HG02884 (cell line): Measurements from ENCODE around the gene TLR6.
A peak's percentile ranks its signal among the peaks of the same experiment; 100 is the strongest.
"Not testable (repeated sequence)": the region's sequence is repeated elsewhere in the genome, so short reads cannot be mapped to it uniquely, and the experiment has no call there.

Source experiments
- ATAC-seq: cut with Tn5 transposase; IDR thresholded peaks from one replicate; pipeline ENCODE4 v1.9.1; 2021; ENCODE audit warnings: mild to moderate bottlenecking, moderate library complexity; ENCODE audit not compliant: unreplicated experiment

Gene TLR6

GRCh38 chr4:38791010-38791409 lies 65.6 kb downstream of the TLR6 start:
- no peak for ATAC-seq

GRCh38 chr4:38788317-38788716 lies 68.3 kb downstream of the TLR6 start:
- no peak for ATAC-seq

- ATAC-seq, result no peak
Observed at GRCh38 chr4:38787693-38788092, 68.9 kb downstream of the TLR6 start.

- peak; percentile 68 for ATAC-seq
Observed at GRCh38 chr4:38785901-38786402, 70.7 kb downstream of the TLR6 start.

- ATAC-seq, result no peak
Observed at GRCh38 chr4:38785041-38785790, 71.4 kb downstream of the TLR6 start.

GRCh38 chr4:38784141-38784540 lies 72.5 kb downstream of the TLR6 start:
- ATAC-seq, result no peak

GRCh38 chr4:38783109-38783460 lies 73.5 kb downstream of the TLR6 start:
- ATAC-seq, result no peak

GRCh38 chr4:38782452-38783108 lies 74.0 kb downstream of the TLR6 start, which contains the start of gene TLR10:
Gene TLR10, minus strand, starts transcription at chr4:38782990. Its CDS starts 7,400 bp downstream, at chr4:38775590.
- peak; percentile 54 for ATAC-seq

- ATAC-seq, result no peak
Observed at GRCh38 chr4:38781854-38782261, 74.8 kb downstream of the TLR6 start.

- ATAC-seq, result no peak
Observed at GRCh38 chr4:38780833-38781484, 75.7 kb downstream of the TLR6 start.

- no peak for ATAC-seq
Observed at GRCh38 chr4:38779790-38780189, 76.8 kb downstream of the TLR6 start.

GRCh38 chr4:38777925-38778324 lies 78.7 kb downstream of the TLR6 start:
- ATAC-seq, result not testable (repeated sequence)

GRCh38 chr4:38775326-38775725 lies 81.3 kb downstream of the TLR6 start:
- no peak for ATAC-seq

GRCh38 chr4:38774181-38774955 lies 82.2 kb downstream of the TLR6 start:
- no peak for ATAC-seq
